LNCaP clone FGC (cell line): ENCODE results near the gene RTL1.

ENCODE experiments used
- DNase-seq: peaks from one replicate; pipeline ENCODE4 v3.0.0-alpha.2; 2011; ENCODE audit warnings: low read depth
- H3K4me3 ChIP-seq: 2 replicates; pipeline ENCODE4 v1.5.1; 2011; ENCODE audit warnings: mild to moderate bottlenecking, low read depth, low read length, control low read depth
- CTCF ChIP-seq: IDR thresholded peaks from 2 replicates; pipeline ENCODE4 v1.5.1; 2012; ENCODE audit warnings: mild to moderate bottlenecking; ENCODE audit not compliant: control insufficient read depth, insufficient read depth; ENCODE audit errors: extremely low read depth

The RTL1 gene

GRCh38 chr14:100849115-100849781, 54.3 kb downstream of the RTL1 start:
- H3K4me3 ChIP-seq, result no peak overlapping the region
- TF ChIP-seq CTCF, result no peak
- no peak for DNase-seq

GRCh38 chr14:100846309-100846859, 57.1 kb downstream of the RTL1 start:
- TF ChIP-seq CTCF, result no peak

GRCh38 chr14:100845341-100845740, 58.2 kb downstream of the RTL1 start:
- H3K4me3 ChIP-seq, result no peak overlapping the region
- no peak for TF ChIP-seq CTCF
- DNase-seq, result no peak

More at GRCh38 chr14:100846309-100846859, 57.1 kb downstream of the RTL1 start:
- H3K4me3 ChIP-seq, result no peak overlapping the region
- no peak for DNase-seq

- no peak for TF ChIP-seq CTCF
- no peak overlapping the region for H3K4me3 ChIP-seq
- no peak for DNase-seq
Observed at GRCh38 chr14:100844846-100845245, 58.7 kb downstream of the RTL1 start.

- H3K4me3 ChIP-seq, result no peak overlapping the region
- DNase-seq, result no peak
- TF ChIP-seq CTCF, result no peak
Observed at GRCh38 chr14:100844421-100844820, 59.1 kb downstream of the RTL1 start.

- no peak for TF ChIP-seq CTCF
- no peak overlapping the region for H3K4me3 ChIP-seq
- no peak for DNase-seq
Observed at GRCh38 chr14:100844082-100844408, 59.5 kb downstream of the RTL1 start.

GRCh38 chr14:100842799-100843198, 60.7 kb downstream of the RTL1 start:
- no peak for TF ChIP-seq CTCF
- no peak for DNase-seq
- no peak overlapping the region for H3K4me3 ChIP-seq
